ENCODE results near the gene PLCB1.
"Not testable (repeated sequence)": the region's sequence is repeated elsewhere in the genome, so short reads cannot be mapped to it uniquely, and the experiment has no call there.

The PLCB1 gene

GRCh38 chr20:8581446-8582183, 449.5 kb downstream of the PLCB1 start:
- no peak for DNase-seq (ENCODE audit: low read depth)
- TF ChIP-seq, protein P1, sequence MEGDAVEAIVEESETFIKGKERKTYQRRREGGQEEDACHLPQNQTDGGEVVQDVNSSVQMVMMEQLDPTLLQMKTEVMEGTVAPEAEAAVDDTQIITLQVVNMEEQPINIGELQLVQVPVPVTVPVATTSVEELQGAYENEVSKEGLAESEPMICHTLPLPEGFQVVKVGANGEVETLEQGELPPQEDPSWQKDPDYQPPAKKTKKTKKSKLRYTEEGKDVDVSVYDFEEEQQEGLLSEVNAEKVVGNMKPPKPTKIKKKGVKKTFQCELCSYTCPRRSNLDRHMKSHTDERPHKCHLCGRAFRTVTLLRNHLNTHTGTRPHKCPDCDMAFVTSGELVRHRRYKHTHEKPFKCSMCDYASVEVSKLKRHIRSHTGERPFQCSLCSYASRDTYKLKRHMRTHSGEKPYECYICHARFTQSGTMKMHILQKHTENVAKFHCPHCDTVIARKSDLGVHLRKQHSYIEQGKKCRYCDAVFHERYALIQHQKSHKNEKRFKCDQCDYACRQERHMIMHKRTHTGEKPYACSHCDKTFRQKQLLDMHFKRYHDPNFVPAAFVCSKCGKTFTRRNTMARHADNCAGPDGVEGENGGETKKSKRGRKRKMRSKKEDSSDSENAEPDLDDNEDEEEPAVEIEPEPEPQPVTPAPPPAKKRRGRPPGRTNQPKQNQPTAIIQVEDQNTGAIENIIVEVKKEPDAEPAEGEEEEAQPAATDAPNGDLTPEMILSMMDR (IDR thresholded peaks at IDR 0.05; ENCODE audit: control insufficient read depth, insufficient read depth, low read depth, low read length, missing control alignments) = no peak
- no peak overlapping the region for H3K4me3 ChIP-seq (ENCODE audit: control insufficient read depth, low read depth, low read length)

GRCh38 chr20:8583012-8583565, 451.0 kb downstream of the PLCB1 start:
- TF ChIP-seq, protein P1 (IDR thresholded peaks at IDR 0.05; ENCODE audit: control insufficient read depth, insufficient read depth, low read depth, low read length, missing control alignments) = no peak
- DNase-seq (ENCODE audit: low read depth) = no peak
- H3K4me3 ChIP-seq (ENCODE audit: control insufficient read depth, low read depth, low read length) = no peak overlapping the region

GRCh38 chr20:8583566-8584043, 451.5 kb downstream of the PLCB1 start:
- DNase-seq (ENCODE audit: low read depth) = no peak
- TF ChIP-seq, protein P1 (IDR thresholded peaks at IDR 0.05; ENCODE audit: control insufficient read depth, insufficient read depth, low read depth, low read length, missing control alignments) = no peak
- H3K4me3 ChIP-seq (ENCODE audit: control insufficient read depth, low read depth, low read length) = no peak overlapping the region

DNA sequence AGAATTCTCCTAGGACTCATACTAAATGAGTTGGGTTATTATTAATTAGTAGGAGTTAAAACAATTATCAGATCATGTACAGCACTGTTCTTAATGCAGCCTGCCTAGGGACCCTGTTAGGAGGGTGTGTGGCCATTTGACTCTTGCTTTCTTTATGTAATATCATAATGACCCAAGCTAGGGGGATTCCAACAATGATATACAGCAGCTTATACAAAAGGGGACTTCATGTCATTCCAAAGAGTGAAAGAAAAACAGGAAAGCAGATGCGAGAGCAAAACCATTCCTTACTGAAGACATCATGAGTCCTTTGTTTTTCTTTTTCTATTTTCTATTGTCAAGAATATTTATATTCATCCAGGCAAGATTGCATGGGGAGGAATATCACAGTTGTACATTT, 455.2 kb downstream of the PLCB1 start:
- TF ChIP-seq, protein P1 (IDR thresholded peaks at IDR 0.05; ENCODE audit: control insufficient read depth, insufficient read depth, low read depth, low read length, missing control alignments) = no peak
- no peak overlapping the region for H3K4me3 ChIP-seq (ENCODE audit: control insufficient read depth, low read depth, low read length)
- DNase-seq (ENCODE audit: low read depth) = no peak

GRCh38 chr20:8587810-8588209, 455.7 kb downstream of the PLCB1 start:
- TF ChIP-seq, protein P1 (IDR thresholded peaks at IDR 0.05; ENCODE audit: control insufficient read depth, insufficient read depth, low read depth, low read length, missing control alignments) = no peak
- no peak overlapping the region for H3K4me3 ChIP-seq (ENCODE audit: control insufficient read depth, low read depth, low read length)
- DNase-seq (ENCODE audit: low read depth) = no peak

DNA sequence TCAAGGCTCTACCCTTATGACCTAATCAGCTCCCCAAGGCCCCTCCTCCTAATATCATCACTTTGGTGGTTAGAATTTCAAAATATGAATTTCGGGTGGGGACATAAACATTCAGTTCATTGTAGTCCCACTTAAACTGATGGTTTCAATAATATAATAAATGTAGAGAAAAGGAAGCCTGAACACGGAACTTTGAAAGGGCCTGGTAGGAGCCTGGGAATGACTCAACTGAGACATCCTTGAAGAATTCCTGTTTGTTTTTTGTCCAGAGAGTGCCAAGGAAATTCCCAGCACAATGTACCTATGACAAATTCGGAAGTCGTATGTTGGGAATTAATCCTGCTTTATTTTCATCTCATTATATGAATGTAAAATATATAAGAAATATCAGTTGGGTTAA, 457.9 kb downstream of the PLCB1 start:
- no peak for DNase-seq (ENCODE audit: low read depth)
- no peak overlapping the region for H3K4me3 ChIP-seq (ENCODE audit: control insufficient read depth, low read depth, low read length)
- TF ChIP-seq, protein P1 (IDR thresholded peaks at IDR 0.05; ENCODE audit: control insufficient read depth, insufficient read depth, low read depth, low read length, missing control alignments) = no peak

GRCh38 chr20:8600910-8601541, 469.0 kb downstream of the PLCB1 start:
- DNase-seq (ENCODE audit: low read depth); H3K4me3 ChIP-seq (ENCODE audit: control insufficient read depth, low read depth, low read length): not testable (repeated sequence)

All from AG09309 (cell line).